ENCODE results near the gene RPS6KB2. TPM values are rescaled to one million over a fixed set of nuclear protein-coding genes. Genes with fewer than 3 reads are reported as not detected.

The RPS6KB2 gene
- total RNA-seq, 1 experiment from 2014 or later: 170 TPM

GRCh38 chr11:67458266-67458665 lies 30.0 kb downstream of the RPS6KB2 start:
- no peaks in the 10 kb centered on the region for H3K9me2 ChIP-seq (replicated peaks; ENCODE audit: low read length)
- no peaks in the 10 kb centered on the region for H3K79me2 ChIP-seq (ENCODE audit: low read length)
- peaks cover 2% of the 10 kb centered on the region for H3F3A ChIP-seq (ENCODE audit: low read length, unreplicated experiment)
- no TSS peak for BruUV-seq (replicated peaks)
- H3K36me3 ChIP-seq (ENCODE audit: low read depth, low read length): no peaks in the 10 kb centered on the region
- H3K27ac ChIP-seq (ENCODE audit: low read length): no peak overlapping the region
- no peak overlapping the region for H3K9ac ChIP-seq (ENCODE audit: low read length)
- intact Hi-C loops (cut with micrococcal nuclease): no loop called here
- no peak for DNase-seq
- ATAC-seq: no peak
- H3K4me2 ChIP-seq (ENCODE audit: low read length): no peak overlapping the region
- H4K20me1 ChIP-seq (ENCODE audit: low read length): no peaks in the 10 kb centered on the region
- no peak for TF ChIP-seq CTCF (conservative IDR thresholded peaks at IDR 0.05; ENCODE audit: low read depth, low read length)
- ChIA-PET CTCF (no interaction called here), POLR2A (ENCODE audit: unreplicated experiment) (no interaction called here)
- no peaks in the 10 kb centered on the region for H3K27me3 ChIP-seq (ENCODE audit: low read length)
- H2AFZ ChIP-seq (ENCODE audit: low read length): no peak overlapping the region
- no peaks in the 10 kb centered on the region for H3K9me3 ChIP-seq (ENCODE audit: low read length)
- H3K4me1 ChIP-seq (ENCODE audit: insufficient read depth, low read length): peaks cover 1% of the 10 kb centered on the region
- no peak overlapping the region for H3K4me3 ChIP-seq (ENCODE audit: low read length)

- Histone ChIP-seq H3K27me3 (ENCODE audit: low read length) (no peaks in the 10 kb centered on the region), H3K9me3 (ENCODE audit: low read length) (no peaks in the 10 kb centered on the region), H4K20me1 (ENCODE audit: low read length) (no peaks in the 10 kb centered on the region), H3K4me2 (ENCODE audit: low read length) (peak overlapping the region; percentile 95; the same call in 1 of the 2 replicates), H2AFZ (ENCODE audit: low read length) (no peak overlapping the region), H3K36me3 (ENCODE audit: low read depth, low read length) (no peaks in the 10 kb centered on the region), H3K9me2 (replicated peaks; ENCODE audit: low read length) (no peaks in the 10 kb centered on the region), H3F3A (ENCODE audit: low read length, unreplicated experiment) (peaks cover 13% of the 10 kb centered on the region), H3K4me3 (ENCODE audit: low read length) (no peak overlapping the region), H3K4me1 (ENCODE audit: insufficient read depth, low read length) (peaks cover 34% of the 10 kb centered on the region), H3K9ac (ENCODE audit: low read length) (peak overlapping the region; percentile 94), H3K79me2 (ENCODE audit: low read length) (peaks cover 21% of the 10 kb centered on the region), H3K27ac (ENCODE audit: low read length) (peak overlapping the region; percentile 97)
- ChIA-PET CTCF (no interaction called here), POLR2A (ENCODE audit: unreplicated experiment) (no interaction called here)
- no peak for TF ChIP-seq EZH2 (IDR thresholded peaks at IDR 0.05; ENCODE audit: low read length, unreplicated experiment)
- TF ChIP-seq EZH2phosphoT487 (IDR thresholded peaks at IDR 0.05; ENCODE audit: borderline replicate concordance, low read length): no peak
- no peak for TF ChIP-seq CTCF (conservative IDR thresholded peaks at IDR 0.05; ENCODE audit: low read depth, low read length)
- intact Hi-C loops (cut with micrococcal nuclease): no loop called here
- no peak for DNase-seq
- no TSS peak for BruUV-seq (replicated peaks)
- no peak for ATAC-seq
Measured at GRCh38 chr11:67463186-67463585, 34.9 kb downstream of the RPS6KB2 start.

- Histone ChIP-seq H3K9me2 (replicated peaks; ENCODE audit: low read length) (no peaks in the 10 kb centered on the region), H3K4me2 (ENCODE audit: low read length) (peak overlapping the region; percentile 95), H4K20me1 (ENCODE audit: low read length) (no peaks in the 10 kb centered on the region), H3K79me2 (ENCODE audit: low read length) (peaks cover 28% of the 10 kb centered on the region), H2AFZ (ENCODE audit: low read length) (peak overlapping the region; percentile 58), H3K9me3 (ENCODE audit: low read length) (no peaks in the 10 kb centered on the region), H3K4me3 (ENCODE audit: low read length) (peak overlapping the region; percentile 53), H3K27ac (ENCODE audit: low read length) (peak overlapping the region; percentile 97), H3K4me1 (ENCODE audit: insufficient read depth, low read length) (peaks cover 37% of the 10 kb centered on the region), H3F3A (ENCODE audit: low read length, unreplicated experiment) (peaks cover 13% of the 10 kb centered on the region), H3K9ac (ENCODE audit: low read length) (peak overlapping the region; percentile 94), H3K36me3 (ENCODE audit: low read depth, low read length) (no peaks in the 10 kb centered on the region), H3K27me3 (ENCODE audit: low read length) (no peaks in the 10 kb centered on the region)
- ATAC-seq (peak; percentile 75), DNase-seq (peak; percentile 95)
- POLR2A ChIA-PET (ENCODE audit: unreplicated experiment): no interaction called here
- BruUV-seq (replicated peaks): TSS peak; percentile 30
- no peak for TF ChIP-seq CTCF (conservative IDR thresholded peaks at IDR 0.05; ENCODE audit: low read depth, low read length)
- no peak for TF ChIP-seq EZH2 (IDR thresholded peaks at IDR 0.05; ENCODE audit: low read length, unreplicated experiment)
- no peak for TF ChIP-seq EZH2phosphoT487 (IDR thresholded peaks at IDR 0.05; ENCODE audit: borderline replicate concordance, low read length)
- intact Hi-C loops (cut with micrococcal nuclease): loop anchor here (1.0 kb wide), 2 partner anchors 21 to 42 kb away; partner anchors contain the start of gene CORO1B
- CTCF ChIA-PET: no interaction called here
Measured at GRCh38 chr11:67463680-67464410, 35.6 kb downstream of the RPS6KB2 start.

All from PC-3 (cell line).